ENCODE measurements around the gene CCDC73. TPM values are rescaled to one million over a fixed set of nuclear protein-coding genes. Genes with fewer than 3 reads are reported as not detected.

CCDC73 gene
- 0.09 TPM for total RNA-seq
- long read RNA-seq = 0 reads

DNA sequence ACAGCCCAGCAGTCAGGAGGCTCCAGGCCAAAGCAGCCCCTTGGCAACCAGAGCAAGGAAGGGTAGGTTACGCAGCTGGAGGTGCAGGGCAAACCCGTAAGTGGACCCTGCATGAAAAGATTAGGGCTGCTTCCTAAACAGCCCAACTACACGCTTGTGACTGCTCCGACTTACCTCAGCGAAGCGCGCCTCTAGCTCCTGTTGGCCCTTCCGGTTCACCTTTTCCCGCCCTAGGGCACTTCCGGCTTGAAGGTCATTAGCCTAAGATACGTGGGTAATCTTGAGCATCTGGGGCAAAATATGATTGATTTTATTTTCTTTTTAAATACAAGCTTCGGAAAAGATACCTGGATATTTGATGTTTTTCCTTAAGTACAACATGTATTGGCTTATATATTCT, at the start of gene CCDC73:
Gene CCDC73, minus strand, starts transcription at position 224 of the 400 bp plus-strand sequence. CDS start 34,419 bp downstream, outside the sequence.
- Histone ChIP-seq H3K27ac (no peak within 1 kb of the TSS), H3K9me3 (no peaks in the 10 kb centered on the region), H3K4me1 (no peaks in the 10 kb centered on the region), H3K36me3 (no peaks in the 10 kb centered on the region), H3K4me3 (no peak within 1 kb of the TSS), H3K27me3 (ENCODE audit: low read depth) (no peaks in the 10 kb centered on the region)
- ATAC-seq = no peak
- intact Hi-C loops (cut with DNase I) = no loop called here
- no peak for DNase-seq
- TF ChIP-seq, protein P1, sequence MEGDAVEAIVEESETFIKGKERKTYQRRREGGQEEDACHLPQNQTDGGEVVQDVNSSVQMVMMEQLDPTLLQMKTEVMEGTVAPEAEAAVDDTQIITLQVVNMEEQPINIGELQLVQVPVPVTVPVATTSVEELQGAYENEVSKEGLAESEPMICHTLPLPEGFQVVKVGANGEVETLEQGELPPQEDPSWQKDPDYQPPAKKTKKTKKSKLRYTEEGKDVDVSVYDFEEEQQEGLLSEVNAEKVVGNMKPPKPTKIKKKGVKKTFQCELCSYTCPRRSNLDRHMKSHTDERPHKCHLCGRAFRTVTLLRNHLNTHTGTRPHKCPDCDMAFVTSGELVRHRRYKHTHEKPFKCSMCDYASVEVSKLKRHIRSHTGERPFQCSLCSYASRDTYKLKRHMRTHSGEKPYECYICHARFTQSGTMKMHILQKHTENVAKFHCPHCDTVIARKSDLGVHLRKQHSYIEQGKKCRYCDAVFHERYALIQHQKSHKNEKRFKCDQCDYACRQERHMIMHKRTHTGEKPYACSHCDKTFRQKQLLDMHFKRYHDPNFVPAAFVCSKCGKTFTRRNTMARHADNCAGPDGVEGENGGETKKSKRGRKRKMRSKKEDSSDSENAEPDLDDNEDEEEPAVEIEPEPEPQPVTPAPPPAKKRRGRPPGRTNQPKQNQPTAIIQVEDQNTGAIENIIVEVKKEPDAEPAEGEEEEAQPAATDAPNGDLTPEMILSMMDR (IDR thresholded peaks at IDR 0.05) = no peak

DNA sequence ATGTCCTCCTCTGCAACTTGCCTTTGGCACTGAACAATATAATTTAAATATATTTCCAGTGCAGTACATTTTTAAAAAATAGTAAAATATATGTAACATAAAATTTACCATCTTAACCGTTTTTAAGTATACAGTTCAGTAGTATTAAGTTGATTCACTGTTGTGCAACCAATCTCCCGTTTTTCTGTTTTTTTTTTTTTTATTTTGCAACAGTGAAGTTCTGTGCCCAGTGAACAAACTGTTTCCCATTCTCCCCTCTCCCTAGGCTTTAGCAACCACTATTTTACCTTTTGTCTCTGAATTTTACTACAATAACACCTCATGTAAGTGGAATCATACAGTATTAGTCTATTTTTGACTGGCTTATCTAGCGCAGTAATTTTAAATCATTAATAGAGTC, 49.1 kb upstream of the CCDC73 start:
- TF ChIP-seq, protein P1 (IDR thresholded peaks at IDR 0.05) = no peak
- no peak for ATAC-seq

DNA sequence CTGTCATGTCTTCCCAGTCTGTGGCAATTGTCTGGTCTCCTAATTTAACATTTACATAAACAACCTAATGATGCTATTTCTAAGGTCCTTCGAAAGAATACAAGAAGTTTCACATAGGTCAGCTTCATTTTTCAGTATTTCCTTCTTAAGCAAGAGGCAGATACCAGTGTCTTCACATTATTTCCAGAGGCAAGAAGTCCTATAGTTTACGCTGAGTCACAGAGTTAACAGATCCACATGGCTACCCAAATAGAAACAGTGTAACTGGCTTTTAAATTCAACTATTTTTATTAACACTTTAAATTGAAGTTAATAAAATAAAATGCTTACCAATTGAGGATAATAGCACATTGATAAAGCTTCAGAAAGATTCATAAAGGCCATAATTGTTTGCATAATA, 46.1 kb upstream of the CCDC73 start:
- intact Hi-C loops (cut with DNase I) = no loop called here
- no peak for ATAC-seq

More for the DNA sequence above, 49.1 kb upstream of the CCDC73 start:
- H3K9me3 ChIP-seq = no peaks in the 10 kb centered on the region
- intact Hi-C loops (cut with DNase I) = no loop called here
- H3K4me3 ChIP-seq = no peak overlapping the region
- no peaks in the 10 kb centered on the region for H3K36me3 ChIP-seq
- no peak overlapping the region for H3K27ac ChIP-seq
- H3K4me1 ChIP-seq = no peaks in the 10 kb centered on the region
- no peaks in the 10 kb centered on the region for H3K27me3 ChIP-seq (ENCODE audit: low read depth)
- no peak for DNase-seq

DNA sequence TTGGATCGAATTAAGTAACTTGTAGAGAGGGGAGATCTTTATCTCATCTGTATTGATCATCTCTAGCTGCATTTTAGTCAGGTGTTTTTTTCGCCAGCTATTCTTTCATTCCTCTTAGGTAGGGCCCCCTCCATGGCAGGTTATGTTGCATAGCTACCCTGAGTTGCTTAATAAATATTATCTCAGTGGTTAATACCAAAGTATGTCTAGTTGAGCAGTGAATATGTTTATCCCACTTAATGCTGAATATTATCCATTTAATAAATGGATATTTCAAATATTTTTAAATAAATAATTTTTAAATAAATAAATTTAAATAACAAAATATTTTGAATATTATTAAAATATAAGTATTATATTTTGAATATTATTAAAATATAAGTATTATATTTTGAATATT, 44.8 kb upstream of the CCDC73 start:
- H3K36me3 ChIP-seq = no peaks in the 10 kb centered on the region
- DNase-seq (no peak), ATAC-seq (no peak)
- no peaks in the 10 kb centered on the region for H3K4me1 ChIP-seq
- no peaks in the 10 kb centered on the region for H3K27me3 ChIP-seq (ENCODE audit: low read depth)
- no peak overlapping the region for H3K4me3 ChIP-seq
- no peaks in the 10 kb centered on the region for H3K9me3 ChIP-seq
- TF ChIP-seq, protein P1 (IDR thresholded peaks at IDR 0.05) = no peak
- no peak overlapping the region for H3K27ac ChIP-seq
- intact Hi-C loops (cut with DNase I) = no loop called here

More for the DNA sequence above, 46.1 kb upstream of the CCDC73 start:
- no peaks in the 10 kb centered on the region for H3K27me3 ChIP-seq (ENCODE audit: low read depth)
- no peak overlapping the region for H3K4me3 ChIP-seq
- TF ChIP-seq, protein P1 (IDR thresholded peaks at IDR 0.05) = no peak
- H3K36me3 ChIP-seq = no peaks in the 10 kb centered on the region
- DNase-seq = no peak
- H3K4me1 ChIP-seq = no peaks in the 10 kb centered on the region
- no peak overlapping the region for H3K27ac ChIP-seq
- no peaks in the 10 kb centered on the region for H3K9me3 ChIP-seq

DNA sequence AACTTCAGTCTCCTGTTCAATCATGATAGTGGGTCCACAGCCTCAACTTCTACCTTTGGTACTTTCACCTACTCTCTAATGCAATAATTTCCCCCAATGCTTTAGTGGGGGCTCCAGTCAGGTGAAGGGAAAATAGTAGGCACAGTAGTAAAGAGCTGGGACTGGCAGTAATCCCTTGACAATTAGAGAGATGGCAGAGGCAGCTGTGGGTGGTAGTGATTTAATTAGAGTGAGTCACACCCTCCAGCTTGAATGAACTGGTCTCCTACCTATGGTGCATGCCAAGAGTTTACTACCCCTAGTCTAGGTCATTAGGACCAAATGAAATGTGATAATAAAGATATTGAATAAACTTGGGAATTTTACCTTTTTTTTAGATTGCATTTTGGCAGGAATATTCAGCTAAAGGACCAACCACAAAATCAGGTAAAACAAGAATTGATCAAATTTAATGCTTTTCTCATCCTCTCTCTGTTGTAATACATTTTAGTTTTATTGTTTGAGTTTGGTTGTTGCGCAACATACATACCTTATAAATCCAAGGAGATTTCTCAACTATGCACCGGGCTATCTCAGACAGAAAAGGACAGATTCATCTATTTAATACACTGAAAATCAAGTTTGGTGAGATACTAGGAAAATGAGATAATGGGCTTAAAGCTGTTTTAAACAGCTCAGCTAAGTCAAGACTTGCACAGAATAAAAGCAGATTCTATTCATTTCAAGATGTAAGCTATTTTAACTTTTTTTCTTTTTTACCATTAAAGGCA, 44.2 kb upstream of the CCDC73 start:
- no peak for ATAC-seq
- TF ChIP-seq, protein P1 (IDR thresholded peaks at IDR 0.05) = no peak
- intact Hi-C loops (cut with DNase I) = no loop called here
- H3K27ac ChIP-seq = no peak overlapping the region
- H3K36me3 ChIP-seq = no peaks in the 10 kb centered on the region
- no peak for DNase-seq
- no peaks in the 10 kb centered on the region for H3K27me3 ChIP-seq (ENCODE audit: low read depth)
- no peaks in the 10 kb centered on the region for H3K4me1 ChIP-seq
- H3K9me3 ChIP-seq = no peaks in the 10 kb centered on the region
- H3K4me3 ChIP-seq = no peak overlapping the region
